Endometrium (tissue), 2 donors: ENCODE measurements around the gene IKBKE.
"Not testable (repeated sequence)": the region's sequence is repeated elsewhere in the genome, so short reads cannot be mapped to it uniquely, and the experiment has no call there.

Experiments
- FAIRE-seq: peaks from 2 replicates; lab custom pipeline; 2012; peaks lifted over from hg19 to GRCh38; lab: Jason Lieb, UNC
- donor health status: control.
- donor health status: control.

The IKBKE gene

GRCh38 chr1:206476058-206476457, 5.8 kb downstream of the IKBKE start:
- no peak for FAIRE-seq

DNA sequence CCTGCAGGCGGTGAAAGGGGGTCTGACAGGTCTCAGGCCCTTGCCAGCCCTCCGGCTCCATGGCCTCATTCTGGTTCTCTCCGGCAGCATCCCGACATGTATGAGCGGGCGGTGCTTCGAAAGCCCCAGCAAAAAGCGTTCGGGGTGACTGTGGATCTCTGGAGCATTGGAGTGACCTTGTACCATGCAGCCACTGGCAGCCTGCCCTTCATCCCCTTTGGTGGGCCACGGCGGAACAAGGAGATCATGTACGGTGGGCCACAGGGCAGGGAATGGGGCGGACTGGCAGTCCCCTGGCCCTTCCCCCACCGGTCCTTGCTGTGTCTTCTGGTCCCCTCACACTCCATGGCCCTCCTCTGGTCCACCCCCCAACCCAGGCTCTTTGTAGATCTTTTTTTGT, 6.3 kb downstream of the IKBKE start:
- FAIRE-seq: no peak

DNA sequence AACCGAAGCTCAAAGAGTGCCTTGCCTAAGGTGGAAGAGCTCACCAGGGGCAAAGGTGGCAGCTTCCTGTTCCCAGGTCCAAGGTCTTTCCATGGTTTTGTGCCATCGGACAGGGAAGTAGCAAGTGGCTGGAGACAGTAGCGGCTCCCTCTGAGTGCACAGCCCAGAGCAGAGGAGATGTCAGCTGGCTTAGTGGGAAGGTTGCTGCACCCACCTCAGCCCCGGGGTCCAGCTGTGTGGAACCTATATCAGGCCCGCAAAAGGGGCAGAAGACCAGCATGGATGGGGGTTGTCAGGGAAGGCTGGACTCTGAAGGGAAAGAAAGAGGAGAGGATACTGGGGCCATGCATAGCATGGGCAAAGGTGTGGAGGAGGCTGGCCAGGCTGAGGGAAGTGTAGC, 6.8 kb downstream of the IKBKE start:
- FAIRE-seq: no peak

- no peak for FAIRE-seq
These were observed 7.5 kb downstream of the IKBKE start for GRCh38 chr1:206477581-206478380.

GRCh38 chr1:206478746-206479145, 8.5 kb downstream of the IKBKE start:
- FAIRE-seq: no peak

DNA sequence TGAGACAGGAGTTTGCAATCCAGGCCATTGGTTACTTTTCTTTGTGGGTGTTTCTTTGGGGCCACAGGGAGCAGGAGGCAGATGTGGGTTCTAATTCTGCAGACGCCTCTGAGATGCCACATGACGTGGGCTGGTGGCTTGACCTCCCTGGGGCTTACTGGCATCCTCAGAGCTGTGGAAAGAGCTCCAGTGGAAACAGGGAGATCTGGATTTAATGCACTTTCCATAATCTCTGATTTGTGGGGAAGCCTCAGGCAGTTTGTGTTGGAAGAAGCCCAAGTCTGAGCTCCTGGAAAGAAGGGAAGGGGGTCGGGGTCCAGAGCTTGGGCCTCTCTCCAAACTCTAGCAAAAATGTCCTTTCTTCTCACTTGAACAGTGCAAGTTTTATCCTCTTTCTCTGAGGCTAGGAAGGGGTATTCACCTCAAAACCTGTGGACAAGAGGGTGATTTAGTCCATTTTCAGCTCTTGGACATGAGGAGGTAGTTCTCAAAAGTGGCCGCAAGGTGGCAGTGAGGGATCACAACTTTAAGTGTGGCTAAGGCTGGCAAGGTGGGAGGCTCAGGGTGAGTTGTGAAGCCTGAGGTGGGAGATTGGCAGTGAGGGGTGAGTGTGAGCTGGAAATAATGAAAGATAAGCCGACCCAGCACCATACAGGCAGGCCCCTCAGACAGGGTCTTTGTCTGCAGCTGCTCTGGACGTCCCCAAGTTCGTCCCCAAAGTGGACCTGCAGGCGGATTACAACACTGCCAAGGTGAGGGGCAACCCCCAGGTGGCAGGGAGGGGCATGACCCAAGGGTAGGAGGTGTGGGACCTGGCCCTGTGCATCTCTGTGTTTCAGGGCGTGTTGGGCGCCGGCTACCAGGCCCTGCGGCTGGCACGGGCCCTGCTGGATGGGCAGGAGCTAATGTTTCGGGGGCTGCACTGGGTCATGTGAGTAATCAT, 9.2 kb downstream of the IKBKE start:
- peak; percentile 4 for FAIRE-seq

GRCh38 chr1:206480211-206480610, 9.9 kb downstream of the IKBKE start:
- FAIRE-seq: no peak

DNA sequence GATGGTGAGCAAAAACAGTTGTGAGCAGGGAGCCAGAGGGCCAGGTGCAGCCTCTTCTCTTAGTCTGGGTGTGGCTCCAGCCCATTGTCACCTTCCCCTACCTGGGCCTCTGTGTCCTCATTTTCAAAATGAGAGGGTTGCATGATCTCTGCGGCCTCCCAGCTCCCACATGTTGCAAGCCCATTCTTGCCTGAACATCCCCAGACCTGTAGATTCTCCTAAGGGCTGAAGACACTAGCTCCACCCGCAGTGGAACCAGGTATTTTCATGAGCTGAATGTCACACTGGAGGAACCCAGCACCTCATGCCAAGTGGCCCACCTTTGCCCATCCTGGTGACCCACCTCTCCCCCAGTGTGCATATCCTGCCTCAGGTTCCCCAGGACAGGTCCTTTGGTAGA, 12.3 kb downstream of the IKBKE start:
- no peak for FAIRE-seq

DNA sequence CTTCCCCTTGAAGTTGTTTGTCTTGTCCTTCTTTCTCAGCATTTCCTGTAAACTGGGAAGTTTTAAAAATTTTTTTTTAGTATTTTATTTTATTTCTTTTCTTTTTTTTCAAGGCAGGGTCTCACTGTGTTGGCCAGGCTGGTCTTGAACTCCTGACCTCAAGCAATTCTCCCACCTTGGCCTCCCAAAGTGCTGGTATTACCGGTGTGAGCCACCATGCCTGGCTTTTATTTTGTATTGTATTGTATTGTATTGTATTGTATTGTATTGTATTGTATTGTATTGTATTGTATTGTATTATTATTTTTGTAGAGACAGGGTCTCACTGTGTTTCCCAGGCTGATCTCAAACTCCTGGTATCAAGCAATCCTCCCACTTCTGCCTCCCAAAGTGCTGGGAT, 13.6 kb downstream of the IKBKE start:
- not testable (repeated sequence) for FAIRE-seq

DNA sequence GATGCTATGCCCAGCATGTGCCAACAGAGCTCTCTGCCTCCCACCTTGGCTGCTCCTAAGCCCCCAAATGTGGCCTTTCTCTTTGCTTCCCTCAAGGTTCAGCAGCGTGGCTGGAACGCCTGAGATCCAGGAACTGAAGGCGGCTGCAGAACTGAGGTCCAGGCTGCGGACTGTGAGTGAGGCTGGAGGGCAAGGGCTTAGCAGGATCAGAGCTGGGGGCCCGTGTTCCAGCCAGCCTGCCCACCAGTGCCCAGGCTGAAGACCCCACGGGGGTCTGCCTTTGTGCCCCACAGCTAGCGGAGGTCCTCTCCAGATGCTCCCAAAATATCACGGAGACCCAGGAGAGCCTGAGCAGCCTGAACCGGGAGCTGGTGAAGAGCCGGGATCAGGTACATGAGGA, 14.6 kb downstream of the IKBKE start:
- no peak for FAIRE-seq

GRCh38 chr1:206486995-206487788, 16.9 kb downstream of the IKBKE start:
- FAIRE-seq: no peak

- FAIRE-seq: no peak
These were observed 17.7 kb downstream of the IKBKE start for GRCh38 chr1:206487970-206488369.

- FAIRE-seq: no peak
These were observed 18.2 kb downstream of the IKBKE start for GRCh38 chr1:206488466-206488865.

DNA sequence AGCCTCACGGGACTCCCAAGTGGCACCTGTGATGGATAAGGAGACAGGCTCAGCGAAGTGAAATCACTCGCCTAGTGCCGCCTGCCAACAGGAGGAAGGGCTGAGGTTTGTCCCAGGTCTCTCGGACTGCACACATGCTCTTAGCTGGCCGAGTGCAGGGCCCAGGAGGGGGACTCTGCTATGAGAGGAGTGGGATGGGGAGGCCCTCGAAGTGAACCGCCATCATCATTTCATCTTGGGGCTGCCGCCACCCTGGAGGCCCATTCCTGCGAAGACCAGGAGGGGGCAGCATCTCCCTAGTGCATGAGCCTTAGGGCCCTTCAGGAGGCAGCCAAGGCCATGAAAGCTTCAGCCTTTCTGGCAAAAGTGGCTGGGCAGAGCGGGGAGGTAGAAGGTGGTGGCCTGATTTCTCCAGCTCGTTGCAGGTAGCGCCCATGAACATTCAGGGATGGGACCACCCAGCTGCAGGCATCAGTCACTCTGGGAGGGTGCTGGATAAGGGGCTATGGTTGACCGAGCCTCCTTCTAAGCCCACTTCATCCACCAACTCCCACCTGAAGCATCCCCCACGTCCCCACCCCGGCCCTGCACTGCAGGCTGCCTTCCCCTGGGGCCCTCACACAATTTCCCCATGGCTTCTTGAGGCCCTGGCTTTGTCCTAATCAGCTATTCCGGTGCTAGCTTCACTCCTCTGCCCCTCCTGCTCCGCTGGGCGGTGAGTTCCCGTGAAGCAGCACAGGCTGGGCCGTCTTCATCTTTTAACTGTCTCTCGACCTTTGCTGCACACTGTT, 19.9 kb downstream of the IKBKE start:
- no peak for FAIRE-seq

DNA sequence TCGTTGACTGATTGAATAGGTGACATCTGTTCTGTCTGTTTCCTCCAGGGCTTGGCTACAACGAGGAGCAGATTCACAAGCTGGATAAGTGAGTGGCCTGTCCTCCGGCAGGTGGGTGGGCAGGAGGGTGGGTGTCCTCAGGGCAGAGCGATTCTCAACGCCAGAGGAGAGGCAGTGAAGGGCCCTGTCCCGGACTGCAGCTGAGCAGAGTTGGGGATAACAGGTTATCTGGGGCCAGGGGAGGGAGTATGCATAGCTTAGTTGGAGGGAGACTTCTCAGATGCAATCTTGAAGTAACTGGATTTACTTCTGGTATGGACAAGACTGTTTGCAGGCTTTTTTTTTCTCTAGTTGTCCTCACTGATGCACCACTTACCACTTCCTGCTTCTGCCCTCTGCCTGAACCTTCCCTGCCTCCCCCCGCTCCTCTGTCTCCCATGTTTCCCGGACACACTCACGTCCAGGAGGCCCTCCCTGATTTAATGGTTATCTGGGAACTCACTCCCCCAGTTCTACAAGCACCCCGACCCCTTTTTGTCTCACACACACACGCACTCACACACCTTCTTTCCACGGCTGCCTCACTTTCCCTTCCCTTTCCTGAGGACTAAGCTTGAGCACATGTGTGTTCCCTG, 20.6 kb downstream of the IKBKE start:
- no peak for FAIRE-seq

- FAIRE-seq: no peak
These were observed 21.3 kb downstream of the IKBKE start for GRCh38 chr1:206491616-206492015.

GRCh38 chr1:206492589-206492988, 22.3 kb downstream of the IKBKE start:
- FAIRE-seq: no peak

- FAIRE-seq: no peak
These were observed 23.0 kb downstream of the IKBKE start for GRCh38 chr1:206493279-206493678.

DNA sequence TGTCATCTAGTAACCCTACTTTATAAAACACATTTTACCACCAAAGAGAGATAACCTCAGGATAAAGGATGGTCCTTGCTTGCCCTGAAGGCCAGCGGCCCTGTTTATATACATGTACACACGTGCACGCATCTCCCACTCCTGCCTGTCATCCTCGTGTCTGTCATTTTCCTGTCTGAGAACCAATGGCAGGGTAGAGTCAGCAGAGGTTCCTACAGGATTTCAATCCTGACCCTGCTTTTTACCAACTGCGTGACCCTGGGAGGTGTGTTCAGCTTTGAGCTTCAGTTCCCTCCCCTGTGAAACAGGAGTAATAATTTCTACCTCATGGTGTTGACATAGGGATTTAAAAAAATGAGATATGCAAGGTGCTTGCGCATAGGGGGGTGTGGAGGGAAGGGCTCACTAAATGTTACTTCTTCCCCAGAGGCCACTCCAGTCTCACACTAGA, 24.8 kb downstream of the IKBKE start:
- FAIRE-seq: no peak

DNA sequence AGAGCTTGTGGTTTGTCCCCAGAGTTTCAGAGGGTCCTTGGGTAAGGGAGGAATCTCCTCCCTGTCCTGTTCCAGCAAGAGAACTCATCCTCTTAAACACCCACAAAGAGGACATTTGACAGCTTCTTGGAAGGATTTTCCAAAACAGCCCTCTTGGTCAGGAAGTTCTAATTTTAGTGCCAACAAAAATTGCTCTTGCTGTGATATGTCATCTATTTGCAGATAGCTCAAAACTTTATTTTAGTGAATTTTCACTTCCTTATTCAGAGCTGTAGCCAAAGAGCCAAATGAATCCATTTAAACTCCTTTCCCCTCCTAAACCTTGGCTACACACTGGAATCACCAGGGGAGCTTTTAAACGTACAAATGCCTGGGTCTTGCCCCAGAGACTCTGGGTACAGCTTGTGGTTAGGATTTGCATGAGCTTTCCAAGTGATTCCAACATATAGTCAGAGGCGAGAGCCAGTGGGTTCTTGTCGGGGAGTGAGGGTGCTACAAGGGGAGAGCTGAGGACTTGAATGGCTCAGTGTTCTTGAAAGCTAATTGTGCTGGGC, 25.3 kb downstream of the IKBKE start:
- no peak for FAIRE-seq
